MCF 10A (cell line): ENCODE measurements around the gene RRP1B. TPM values are rescaled to one million over a fixed set of nuclear protein-coding genes. Genes with fewer than 3 reads are reported as not detected.
"Not testable (repeated sequence)": the region's sequence is repeated elsewhere in the genome, so short reads cannot be mapped to it uniquely, and the experiment has no call there.

Experiments
- BruUV-seq: library from RNA; stranded (reverse); fragments of 400-500 nt; replicated peaks from 2 replicates; lab custom pipeline; 2021; lab: Mats Ljungman, UMichigan
- CTCF ChIA-PET: fragments of 300-600 bp; sonication (Branson Sonifier 250); formaldehyde crosslinking; extraction: SDS; loops from one replicate; lab custom pipeline; 2021; ENCODE audit warnings: antibody characterized with exemption, inconsistent platforms; lab: Yijun Ruan, JAX
- POLR2A ChIA-PET: fragments of 300-600, 350-650 bp; sonication (Branson Sonifier 250); formaldehyde crosslinking; extraction: SDS; loops from one replicate; lab custom pipeline; 2020; ENCODE audit warnings: antibody characterized with exemption, inconsistent platforms; lab: Yijun Ruan, JAX
- DNase-seq: peaks from one replicate; pipeline ENCODE4 v3.0.0-alpha.2; 2018; ENCODE audit not compliant: unreplicated experiment
- H3K27ac Mint-ChIP-seq: one replicate; pipeline ENCODE4 v1.8.0; 2022; ENCODE audit warnings: mild to moderate bottlenecking, low read depth, mixed read lengths; ENCODE audit not compliant: unreplicated experiment
- H3K27me3 Mint-ChIP-seq: one replicate; pipeline ENCODE4 v1.8.0; 2022; ENCODE audit warnings: mixed read lengths; ENCODE audit not compliant: insufficient read depth, unreplicated experiment
- H3K36me3 Mint-ChIP-seq: one replicate; pipeline ENCODE4 v1.8.0; 2022; ENCODE audit warnings: mild to moderate bottlenecking, moderate library complexity, mixed read lengths; ENCODE audit not compliant: insufficient read depth, unreplicated experiment
- H3K4me1 Mint-ChIP-seq: one replicate; pipeline ENCODE4 v1.8.0; 2022; ENCODE audit warnings: mixed read lengths; ENCODE audit not compliant: insufficient read depth, unreplicated experiment
- H3K4me3 Mint-ChIP-seq: one replicate; pipeline ENCODE4 v1.8.0; 2022; ENCODE audit warnings: mild to moderate bottlenecking, moderate library complexity, mixed read lengths; ENCODE audit not compliant: unreplicated experiment
- H3K9me3 Mint-ChIP-seq: one replicate; pipeline ENCODE4 v1.8.0; 2022; ENCODE audit warnings: mixed read lengths; ENCODE audit not compliant: unreplicated experiment
- intact Hi-C: fragments of 100-400 bp; cut with micrococcal nuclease; formaldehyde crosslinking; loops from 2 replicates; pipeline ENCODE4 v1.14.1; 2022
- total RNA-seq: library from RNA; stranded (reverse); gene quantifications from 2 replicates; pipeline ENCODE4 v1.2.3, GENCODE V29; 2022
- TF ChIP-seq, protein P1 (sequence below): fragments of 200-600 bp; IDR thresholded peaks from one replicate; pipeline ENCODE4 v1.8.0; 2022; ENCODE audit warnings: antibody characterized with exemption, mild to moderate bottlenecking; ENCODE audit not compliant: unreplicated experiment

Gene RRP1B
- total RNA-seq, 1 experiment from 2014 or later, result 39.8 TPM

DNA sequence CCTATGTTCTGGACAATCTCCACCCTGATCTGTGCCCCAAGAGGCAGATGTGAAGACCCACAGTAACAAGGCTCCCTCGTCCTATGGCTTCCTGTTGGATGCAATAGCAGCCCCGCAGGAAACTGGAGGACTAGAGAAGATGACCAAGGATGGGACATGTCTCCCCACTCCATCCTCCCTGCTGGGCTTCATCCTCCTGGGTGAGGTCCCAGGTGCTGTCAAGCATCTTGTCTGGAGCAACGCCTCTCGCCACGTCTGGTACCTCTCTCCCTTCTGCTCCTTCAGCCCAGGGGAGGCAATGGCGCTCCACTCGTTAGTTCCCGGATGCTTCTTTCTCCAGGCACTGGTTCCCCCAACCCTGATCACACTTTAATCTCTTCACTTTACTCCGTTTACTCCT lies 11.2 kb upstream of the RRP1B start:
- intact Hi-C loops, result loop anchor here (5.0 kb wide), 1 partner anchor 756 kb away; the partner anchor contains the start of gene NDUFV3
- peaks cover 26% of the 10 kb centered on the region for H3K4me1 Mint-ChIP-seq
- no peak for DNase-seq
- no peaks in the 10 kb centered on the region for H3K27me3 Mint-ChIP-seq
- H3K36me3 Mint-ChIP-seq, result peaks cover 6% of the 10 kb centered on the region
- H3K27ac Mint-ChIP-seq, result no peak overlapping the region
- H3K4me3 Mint-ChIP-seq, result no peak overlapping the region
- TF ChIP-seq, protein P1, sequence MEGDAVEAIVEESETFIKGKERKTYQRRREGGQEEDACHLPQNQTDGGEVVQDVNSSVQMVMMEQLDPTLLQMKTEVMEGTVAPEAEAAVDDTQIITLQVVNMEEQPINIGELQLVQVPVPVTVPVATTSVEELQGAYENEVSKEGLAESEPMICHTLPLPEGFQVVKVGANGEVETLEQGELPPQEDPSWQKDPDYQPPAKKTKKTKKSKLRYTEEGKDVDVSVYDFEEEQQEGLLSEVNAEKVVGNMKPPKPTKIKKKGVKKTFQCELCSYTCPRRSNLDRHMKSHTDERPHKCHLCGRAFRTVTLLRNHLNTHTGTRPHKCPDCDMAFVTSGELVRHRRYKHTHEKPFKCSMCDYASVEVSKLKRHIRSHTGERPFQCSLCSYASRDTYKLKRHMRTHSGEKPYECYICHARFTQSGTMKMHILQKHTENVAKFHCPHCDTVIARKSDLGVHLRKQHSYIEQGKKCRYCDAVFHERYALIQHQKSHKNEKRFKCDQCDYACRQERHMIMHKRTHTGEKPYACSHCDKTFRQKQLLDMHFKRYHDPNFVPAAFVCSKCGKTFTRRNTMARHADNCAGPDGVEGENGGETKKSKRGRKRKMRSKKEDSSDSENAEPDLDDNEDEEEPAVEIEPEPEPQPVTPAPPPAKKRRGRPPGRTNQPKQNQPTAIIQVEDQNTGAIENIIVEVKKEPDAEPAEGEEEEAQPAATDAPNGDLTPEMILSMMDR, result no peak
- ChIA-PET POLR2A (no interaction called here), CTCF (no interaction called here)
- H3K9me3 Mint-ChIP-seq, result no peaks in the 10 kb centered on the region
- BruUV-seq, result no TSS peak

DNA sequence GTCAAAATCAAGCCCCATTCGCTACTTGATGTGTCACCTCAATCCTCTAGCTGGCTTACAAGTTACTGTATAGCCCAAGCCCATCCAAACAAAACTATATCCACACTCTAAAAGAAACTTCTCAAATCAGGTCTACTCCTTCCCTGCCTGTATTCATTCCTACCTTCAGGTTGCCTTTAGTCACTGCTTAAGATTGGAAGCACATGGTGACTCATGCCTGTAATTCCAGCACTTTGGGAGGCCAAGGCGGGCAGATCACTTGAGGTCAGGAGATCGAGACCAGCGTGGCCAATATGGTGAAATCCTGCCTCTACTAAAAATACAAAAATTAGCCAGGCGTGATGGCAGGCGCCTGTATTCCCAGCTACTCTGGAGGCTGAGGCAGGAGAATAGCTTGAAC lies 7.4 kb upstream of the RRP1B start:
- H3K9me3 Mint-ChIP-seq, intact Hi-C loops, BruUV-seq, H3K4me3 Mint-ChIP-seq, CTCF ChIA-PET, POLR2A ChIA-PET, H3K27ac Mint-ChIP-seq, DNase-seq, H3K36me3 Mint-ChIP-seq, H3K4me1 Mint-ChIP-seq, H3K27me3 Mint-ChIP-seq: not testable (repeated sequence)

DNA sequence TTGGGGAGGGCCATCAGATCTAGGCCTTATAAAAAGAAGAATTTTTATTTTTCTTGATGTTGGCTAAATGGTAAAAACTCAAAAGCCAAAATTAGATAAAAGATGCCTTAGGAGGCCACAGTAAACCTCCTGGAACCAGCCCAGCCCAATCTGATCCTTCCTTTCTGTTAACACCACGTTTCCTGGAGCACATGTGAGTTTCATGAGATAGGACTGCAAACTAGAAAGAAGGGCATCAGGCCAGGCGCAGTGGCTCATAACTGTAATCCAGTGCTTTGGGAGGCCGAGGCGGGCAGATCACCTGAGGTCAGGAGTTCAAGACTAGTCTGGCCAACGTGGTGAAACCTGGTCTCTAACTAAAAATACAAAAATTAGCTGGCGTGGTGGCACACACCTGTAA lies 6.7 kb upstream of the RRP1B start:
- no peak for DNase-seq
- H3K4me3 Mint-ChIP-seq, result no peak overlapping the region
- peaks cover 5% of the 10 kb centered on the region for H3K4me1 Mint-ChIP-seq
- H3K27ac Mint-ChIP-seq, result no peak overlapping the region
- no TSS peak for BruUV-seq
- intact Hi-C loops, result no loop called here
- H3K36me3 Mint-ChIP-seq, result peaks cover 6% of the 10 kb centered on the region
- ChIA-PET POLR2A (no interaction called here), CTCF (no interaction called here)
- H3K27me3 Mint-ChIP-seq, result no peaks in the 10 kb centered on the region
- no peaks in the 10 kb centered on the region for H3K9me3 Mint-ChIP-seq
- TF ChIP-seq, protein P1, result no peak

DNA sequence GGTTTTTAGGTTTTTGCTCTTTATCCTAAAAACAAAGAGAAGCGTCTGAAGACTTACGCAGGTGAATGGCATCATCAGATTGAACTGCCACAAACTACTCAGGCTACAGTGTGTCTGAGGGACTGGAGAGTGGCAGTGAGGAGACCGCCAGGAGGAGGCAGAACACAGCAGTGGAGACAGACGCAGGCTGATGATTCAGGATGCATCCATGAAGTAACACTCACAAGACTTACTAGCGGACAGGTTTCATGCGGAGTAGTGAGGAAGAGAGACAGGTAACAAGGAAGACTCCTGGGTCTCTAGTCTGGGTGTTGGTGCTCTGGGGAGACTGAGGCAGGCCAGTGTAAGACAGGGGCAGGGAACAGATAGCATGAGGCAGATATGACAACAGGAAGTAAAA lies 5.7 kb upstream of the RRP1B start:
- intact Hi-C loops, result no loop called here
- ChIA-PET CTCF (interaction anchor here (0.6 to 0.8 kb wide), 2 partner anchors 8 to 41 kb away, joined by 3 read pairs; no protein-coding TSS in a partner anchor), POLR2A (no interaction called here)
- TF ChIP-seq, protein P1, result no peak
- Mint-ChIP-seq H3K27ac (no peak overlapping the region), H3K9me3 (no peaks in the 10 kb centered on the region), H3K36me3 (no peaks in the 10 kb centered on the region), H3K4me1 (peaks cover 5% of the 10 kb centered on the region), H3K27me3 (no peaks in the 10 kb centered on the region), H3K4me3 (no peak overlapping the region)
- no peak for DNase-seq
- no TSS peak for BruUV-seq
